Kidney (tissue), 14 donors: ENCODE data around the gene ROR2. TPM values are rescaled to one million over a fixed set of nuclear protein-coding genes. Genes with fewer than 3 reads are reported as not detected.

Source experiments
- DNase-seq, 5 donors: peaks; one replicate each; pipeline ENCODE4 v3.0.0-alpha.2; 2013 to 2020
- FAIRE-seq: peaks from 2 replicates; lab custom pipeline; 2012; peaks lifted over from hg19 to GRCh38; lab: Jason Lieb, UNC
- H3K27ac ChIP-seq, 2 donors: one replicate each; pipeline ENCODE4 v1.7.0; 2013; ENCODE audit warnings: low read depth in 2 of 2, low read length in 2 of 2, inconsistent platforms in 1 of 2
- H3K27me3 ChIP-seq: one replicate; pipeline ENCODE4 v1.7.1; 2013; ENCODE audit warnings: low read length, inconsistent platforms; ENCODE audit not compliant: control insufficient read depth, insufficient read depth
- H3K36me3 ChIP-seq, 3 donors: one replicate each; pipeline versions ENCODE4 v1.7.0 to v1.7.1; 2013; ENCODE audit warnings: low read length in 3 of 3, control low read depth in 1 of 3, inconsistent platforms in 1 of 3; ENCODE audit not compliant: insufficient read depth in 3 of 3, control insufficient read depth in 2 of 3
- H3K4me1 ChIP-seq, 3 donors: one replicate each; pipeline versions ENCODE4 v1.7.0 to v1.7.1; 2013; ENCODE audit warnings: low read length in 3 of 3, inconsistent platforms in 1 of 3, low read depth in 1 of 3; ENCODE audit not compliant: control insufficient read depth in 2 of 3, insufficient read depth in 2 of 3
- H3K4me3 ChIP-seq, 3 donors: one replicate each; pipeline versions ENCODE4 v1.7.0 to v1.8.1; 2013; ENCODE audit warnings: low read length in 3 of 3, control low read depth in 1 of 3, inconsistent platforms in 1 of 3
- H3K9ac ChIP-seq, 3 donors: one replicate each; pipeline versions ENCODE4 v1.7.0 to v1.7.1; 2013; ENCODE audit warnings: low read length in 3 of 3, control low read depth in 1 of 3, inconsistent platforms in 1 of 3
- H3K9me3 ChIP-seq, 3 donors: one replicate each; pipeline versions ENCODE4 v1.7.0 to v1.7.1; 2013; ENCODE audit warnings: low read length in 3 of 3, control low read depth in 1 of 3, inconsistent platforms in 1 of 3; ENCODE audit not compliant: control insufficient read depth in 2 of 3, insufficient read depth in 1 of 3
- CTCF ChIP-seq: IDR thresholded peaks from 3 replicates; pipeline ENCODE4 v1.5.1; 2012; ENCODE audit warnings: mild to moderate bottlenecking, moderate library complexity, borderline replicate concordance; ENCODE audit not compliant: insufficient read depth; ENCODE audit errors: extremely low read depth
- intact Hi-C: fragments of 100-400 bp; cut with DNase I; formaldehyde crosslinking; loops from one replicate; pipeline ENCODE4 v1.11.1; 2022
- polyA plus RNA-seq: library from polyadenylated mRNA; stranded (reverse); fragments of 350-450 nt; fragmentation: Illumina TruSeq; extraction: RNeasy Lipid Tissue Mini Kit (QIAGEN cat#74804); gene quantifications from one replicate; pipeline ENCODE4 v1.2.3, GENCODE V29; 2014; ENCODE audit warnings: low read depth, low replicate concordance; ENCODE audit not compliant: insufficient read depth
- total RNA-seq: library from RNA; stranded (reverse); fragmentation: NEBNext Ultra II Directional; extraction: Animal tissue kit (Norgen Biotek cat#: 25700); gene quantifications from one replicate; pipeline ENCODE4 v1.2.1, GENCODE V29; 2021
- donor health status: control.
- donor health status: control.
- donor health status: control.
- donor health status: control.
- donor health status: control.
- donor health status: DM: yes; HTN: yes; CAD: no.
- donor health status: Normal renal cell carcinoma (clear cell type).

Gene ROR2
- total and polyA plus RNA-seq, 2 donors from 2014 or later, result 1.5 to 5.7 TPM

GRCh38 chr9:91814201-91814600 lies 135.8 kb downstream of the ROR2 start:
- no peak for FAIRE-seq
- Histone ChIP-seq H3K9ac (no peak overlapping the region), H3K36me3 (no peaks in the 10 kb centered on the region), H3K4me3 (no peak overlapping the region), H3K27ac (no peak overlapping the region), H3K9me3 (no peaks in the 10 kb centered on the region), H3K4me1 (peaks cover 0 to 5% (median 3%) of the 10 kb centered on the region in 3 donors), H3K27me3 (no peaks in the 10 kb centered on the region)
- no peak for TF ChIP-seq CTCF
- intact Hi-C loops, result no loop called here
- peak in 2 of 5 donors; percentile 48 to 55 for DNase-seq

- Histone ChIP-seq H3K27me3 (no peaks in the 10 kb centered on the region), H3K4me3 (no peak overlapping the region), H3K9me3 (no peaks in the 10 kb centered on the region), H3K36me3 (no peaks in the 10 kb centered on the region), H3K9ac (no peak overlapping the region), H3K4me1 (peaks cover 0 to 5% (median 3%) of the 10 kb centered on the region in 3 donors), H3K27ac (no peak overlapping the region)
- DNase-seq, result peak in 2 of 5 donors; percentile 48 to 78
- FAIRE-seq, result no peak
- no peak for TF ChIP-seq CTCF
- intact Hi-C loops, result no loop called here
These were observed 136.7 kb downstream of the ROR2 start for GRCh38 chr9:91813176-91813795.

- Histone ChIP-seq H3K27ac (no peak overlapping the region), H3K4me3 (no peak overlapping the region), H3K9ac (no peak overlapping the region), H3K4me1 (peaks cover 0 to under 1% (median 0%) of the 10 kb centered on the region in 3 donors), H3K36me3 (no peaks in the 10 kb centered on the region), H3K27me3 (no peaks in the 10 kb centered on the region), H3K9me3 (no peaks in the 10 kb centered on the region)
- DNase-seq (no peak), FAIRE-seq (no peak)
- TF ChIP-seq CTCF, result no peak
- intact Hi-C loops, result no loop called here
These were observed 137.8 kb downstream of the ROR2 start for GRCh38 chr9:91812191-91812590.
